GM19455 (cell line): ENCODE results near the gene N4BP2L2.

Experiments used
- ATAC-seq: cut with Tn5 transposase; IDR thresholded peaks from one replicate; pipeline ENCODE4 v1.9.1; 2021; ENCODE audit not compliant: unreplicated experiment

N4BP2L2 gene

DNA sequence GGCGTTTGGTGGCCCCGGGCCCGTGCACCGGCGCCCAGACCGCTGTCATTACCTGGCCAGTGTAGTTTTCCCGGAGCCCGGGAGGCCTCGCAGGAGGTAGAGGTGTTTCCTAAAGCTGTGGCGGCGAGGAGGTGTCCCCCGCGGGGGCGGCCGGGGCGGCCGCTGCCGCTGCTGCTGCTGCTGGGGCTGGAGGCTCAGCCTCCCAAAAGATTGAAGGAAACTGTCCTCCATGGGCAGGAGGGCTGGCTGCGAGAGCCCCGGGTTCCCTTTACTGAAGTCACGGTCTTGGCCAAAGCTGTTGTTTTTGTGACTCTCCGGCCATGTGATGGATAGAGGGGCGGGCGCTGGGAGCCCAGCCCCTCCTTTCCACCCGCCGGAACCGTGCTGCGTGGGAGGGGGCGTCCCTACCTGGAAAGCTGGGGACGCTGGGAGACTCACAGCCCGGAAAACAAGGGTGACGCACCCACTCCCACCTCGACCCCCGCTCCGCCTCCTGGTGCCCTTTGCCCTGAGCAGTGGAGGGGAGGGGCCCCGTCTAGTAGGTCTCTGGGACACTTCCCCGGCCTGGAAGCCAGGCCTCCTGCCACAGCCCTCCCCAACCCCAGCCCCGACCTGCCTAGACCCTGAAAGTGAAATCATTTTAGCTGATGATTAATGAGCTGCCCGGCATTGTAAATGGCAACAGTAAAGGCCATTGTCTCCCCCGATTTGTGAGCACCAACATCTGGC is 110.6 kb downstream of the N4BP2L2 start, which contains the start of gene N4BP2L1:
N4BP2L1 (minus strand) TSS at position 279 of the 729 bp plus-strand sequence; CDS start at position 231, 48 bp downstream.
- peak; percentile 66 for ATAC-seq

DNA sequence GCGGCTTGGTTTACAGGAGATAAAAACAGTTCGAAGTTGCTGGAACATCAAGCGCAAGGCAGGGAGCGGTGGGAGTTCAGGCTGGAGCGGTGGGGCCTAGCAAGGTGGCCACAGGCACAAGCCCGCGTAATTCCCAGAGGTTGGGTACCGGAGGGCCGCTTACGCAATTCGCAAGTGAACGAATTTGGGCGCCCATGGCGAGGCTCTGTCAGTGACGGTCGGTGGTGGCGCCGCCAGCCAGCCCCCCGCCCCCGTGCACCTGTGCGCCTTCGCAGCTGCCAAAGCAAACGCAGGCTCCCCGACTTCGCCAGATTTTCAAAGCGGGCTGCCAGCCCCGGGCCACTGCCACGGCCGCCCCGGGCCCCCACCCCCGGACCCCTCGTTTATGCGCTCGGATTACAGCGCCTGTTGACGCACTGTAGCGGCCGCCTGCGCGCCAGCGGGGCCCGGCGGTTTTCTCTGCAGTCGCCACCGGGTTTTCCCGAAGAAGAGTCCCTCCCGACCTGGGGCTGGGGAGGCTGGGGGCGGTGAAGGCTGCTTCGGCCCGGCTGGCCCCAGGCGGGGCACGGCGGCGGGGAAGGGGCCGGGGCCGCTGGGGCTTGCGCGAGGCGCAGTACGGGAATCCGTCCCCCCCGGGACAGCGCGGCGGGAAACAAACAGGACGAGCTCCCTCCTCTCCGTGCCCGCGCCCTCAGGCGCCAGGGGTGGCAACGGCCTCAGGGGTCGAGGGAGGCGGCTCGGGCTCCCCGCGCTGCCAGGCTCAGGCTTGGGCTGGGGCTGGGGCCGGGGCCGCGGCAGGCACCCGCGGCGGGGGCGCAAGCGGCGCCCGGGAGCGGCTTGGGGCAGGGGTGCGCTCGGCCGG is 111.4 kb downstream of the N4BP2L2 start:
- peak; percentile 27 for ATAC-seq

DNA sequence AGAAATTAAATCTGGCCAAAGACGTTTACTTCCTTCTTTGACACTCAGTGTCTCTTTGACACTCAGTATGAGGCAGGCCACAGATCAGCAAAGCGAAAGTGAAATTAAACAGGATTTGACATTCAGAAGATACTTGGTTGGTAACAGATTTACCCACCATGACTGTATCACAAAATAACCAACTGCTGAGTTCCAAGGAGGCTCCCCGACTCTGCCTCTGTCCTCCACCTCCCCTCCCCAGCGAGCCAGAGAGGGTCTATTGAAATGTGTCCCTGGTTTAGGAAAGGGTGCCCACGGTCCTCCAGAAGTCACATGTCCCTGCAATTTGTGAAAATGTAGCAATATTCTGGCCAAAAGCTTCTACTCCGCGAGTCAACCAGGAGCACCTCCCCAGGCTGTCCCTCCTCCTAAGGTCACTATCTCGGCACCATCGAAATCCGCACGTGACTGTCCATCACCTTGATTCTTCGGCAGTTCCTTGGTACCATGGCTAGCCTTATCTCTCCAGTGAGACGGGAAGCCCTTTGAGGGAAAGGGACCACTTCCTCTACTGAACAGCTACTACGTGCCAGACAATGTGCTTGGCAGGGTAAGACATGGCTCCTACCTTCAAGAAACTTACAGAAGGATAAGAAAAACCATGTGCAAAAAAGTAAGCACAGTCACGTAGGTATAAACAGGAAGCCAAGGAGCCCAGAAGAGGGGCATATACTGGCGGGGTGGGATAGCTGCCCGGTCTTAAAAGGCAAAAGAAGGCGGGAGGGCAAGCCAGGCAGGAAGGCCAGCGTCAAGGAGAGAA is 112.2 kb downstream of the N4BP2L2 start:
- peak; percentile 44 for ATAC-seq

DNA sequence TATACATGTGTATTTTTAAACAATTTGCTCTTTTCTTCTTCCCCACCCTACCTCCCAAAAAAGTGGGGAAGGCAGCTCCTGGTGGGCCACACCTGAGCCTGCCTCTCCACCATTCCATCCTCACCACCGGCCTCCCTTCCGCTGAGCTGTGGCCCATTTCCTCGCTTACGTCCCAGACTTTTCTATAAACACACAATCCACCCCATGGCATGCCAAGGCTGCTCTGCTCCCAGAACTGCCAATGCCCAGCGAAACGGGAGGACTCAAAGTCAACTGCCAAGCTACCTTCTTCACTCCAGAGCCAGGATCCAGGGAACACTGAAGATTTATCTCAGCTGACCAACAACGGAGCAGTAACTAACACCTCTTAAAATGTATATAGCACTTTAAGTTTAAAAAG is 113.4 kb downstream of the N4BP2L2 start:
- no peak for ATAC-seq

DNA sequence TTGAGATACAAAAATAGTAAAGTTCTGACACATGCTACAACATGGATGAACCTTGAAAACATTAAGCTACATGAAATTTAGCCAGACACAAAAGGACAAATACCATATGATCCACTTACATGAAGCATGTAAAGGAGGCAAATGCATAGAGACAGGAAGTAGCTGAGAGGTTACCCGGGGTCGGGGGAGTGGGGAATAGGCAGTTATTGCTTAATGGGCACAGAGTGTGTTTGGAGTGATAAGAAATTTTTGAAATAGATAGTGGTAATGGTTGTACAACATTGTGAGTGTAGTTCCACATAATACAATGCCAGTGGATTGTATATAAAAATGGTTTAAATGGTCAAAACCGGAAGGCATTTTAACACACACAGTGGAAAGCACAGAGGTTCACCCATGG is 115.0 kb downstream of the N4BP2L2 start:
- no peak for ATAC-seq

DNA sequence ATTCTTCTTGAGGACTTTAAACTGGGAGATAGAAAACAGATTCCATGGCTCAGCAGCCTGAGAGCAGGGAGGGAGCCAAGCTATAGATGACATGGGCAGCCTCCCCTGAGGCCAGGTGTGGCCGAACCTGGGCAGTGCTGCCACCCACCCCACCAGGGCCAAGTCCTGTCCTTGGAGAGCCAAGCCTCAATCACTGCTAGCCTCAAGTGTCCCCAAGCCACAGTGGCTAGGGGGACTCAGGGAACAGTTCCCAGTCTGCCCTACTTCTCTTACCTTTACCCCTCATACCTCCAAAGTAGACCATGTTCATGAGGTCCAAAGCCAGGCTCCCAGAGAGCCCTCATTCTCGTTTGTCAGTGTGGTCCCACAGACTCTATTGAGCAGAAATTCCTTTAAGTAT is 118.7 kb downstream of the N4BP2L2 start:
- ATAC-seq: no peak

DNA sequence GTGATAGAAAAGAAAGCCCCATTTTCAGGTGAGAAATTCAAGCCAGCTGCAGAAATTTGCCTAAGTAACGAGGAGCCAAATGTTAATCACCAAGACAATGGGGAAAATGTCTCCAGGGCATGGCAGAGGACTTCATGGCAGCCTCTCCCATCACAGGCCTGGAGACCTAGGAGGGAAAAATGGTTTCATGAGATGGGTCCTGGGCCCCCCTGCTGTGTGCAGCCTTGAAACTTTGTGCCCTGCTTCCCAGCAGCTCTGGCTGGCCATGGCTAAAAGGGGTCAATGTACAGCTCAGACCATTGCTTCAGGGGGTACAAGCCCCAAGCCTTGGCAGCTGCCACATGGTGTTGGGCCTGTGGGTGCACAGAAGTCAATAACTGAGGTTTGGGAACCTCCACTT is 120.6 kb downstream of the N4BP2L2 start:
- no peak for ATAC-seq

DNA sequence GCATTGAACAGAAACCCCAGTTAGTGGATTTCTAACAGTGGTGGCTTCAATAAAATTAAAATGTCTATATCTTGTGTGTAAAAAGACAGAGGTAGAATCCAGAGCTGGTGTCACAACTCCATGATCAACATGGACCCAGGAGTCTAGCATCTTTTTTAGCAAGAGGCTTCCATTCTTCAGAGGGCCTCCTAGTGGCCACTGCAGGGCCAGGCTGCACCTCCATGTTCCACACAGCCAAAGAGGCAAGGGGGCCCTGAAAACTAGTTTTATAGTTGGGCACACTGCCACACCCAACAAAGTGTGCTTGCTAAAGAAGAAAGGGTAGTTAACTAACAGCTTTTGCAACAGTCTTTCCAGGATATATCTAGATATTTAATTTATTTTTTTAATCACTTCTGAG is 123.6 kb downstream of the N4BP2L2 start:
- no peak for ATAC-seq

DNA sequence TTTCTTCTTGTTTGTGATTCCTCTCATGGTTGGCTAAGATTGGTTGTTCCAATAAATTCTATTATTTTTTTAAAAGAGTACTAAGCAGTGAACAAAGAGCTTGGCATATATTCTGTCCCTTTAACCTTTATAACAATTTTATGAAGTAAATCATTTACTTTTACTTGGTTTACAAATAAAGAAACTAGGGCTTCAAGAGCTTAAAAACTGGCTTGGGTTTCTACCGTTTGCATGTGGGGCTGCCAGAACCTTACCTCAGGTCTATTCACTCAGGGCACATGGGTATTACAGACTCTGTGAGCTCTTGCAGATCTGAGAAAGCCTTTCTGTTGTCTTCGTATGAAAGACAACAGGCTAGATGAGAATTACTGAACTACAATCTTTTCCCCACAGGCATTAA is 124.0 kb downstream of the N4BP2L2 start:
- no peak for ATAC-seq

DNA sequence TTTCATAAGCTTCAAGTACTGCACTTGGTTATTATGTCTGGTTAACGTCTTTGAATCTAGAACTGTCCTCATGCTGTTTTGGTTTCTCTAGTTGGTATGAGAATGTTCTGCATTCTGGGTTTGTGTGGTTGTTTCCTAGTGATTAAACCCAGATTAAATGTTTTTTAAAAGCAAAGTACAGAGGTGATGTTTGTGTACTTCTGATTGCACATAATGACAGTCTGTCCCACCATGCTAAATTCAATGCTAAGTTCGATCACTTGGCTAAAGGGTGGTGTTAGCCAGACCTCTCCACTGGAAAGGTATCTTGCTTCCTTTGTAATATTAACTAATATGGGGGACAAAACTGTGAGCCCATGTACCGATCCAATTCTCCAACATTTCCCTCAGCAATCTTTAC is 125.3 kb downstream of the N4BP2L2 start:
- ATAC-seq: no peak

DNA sequence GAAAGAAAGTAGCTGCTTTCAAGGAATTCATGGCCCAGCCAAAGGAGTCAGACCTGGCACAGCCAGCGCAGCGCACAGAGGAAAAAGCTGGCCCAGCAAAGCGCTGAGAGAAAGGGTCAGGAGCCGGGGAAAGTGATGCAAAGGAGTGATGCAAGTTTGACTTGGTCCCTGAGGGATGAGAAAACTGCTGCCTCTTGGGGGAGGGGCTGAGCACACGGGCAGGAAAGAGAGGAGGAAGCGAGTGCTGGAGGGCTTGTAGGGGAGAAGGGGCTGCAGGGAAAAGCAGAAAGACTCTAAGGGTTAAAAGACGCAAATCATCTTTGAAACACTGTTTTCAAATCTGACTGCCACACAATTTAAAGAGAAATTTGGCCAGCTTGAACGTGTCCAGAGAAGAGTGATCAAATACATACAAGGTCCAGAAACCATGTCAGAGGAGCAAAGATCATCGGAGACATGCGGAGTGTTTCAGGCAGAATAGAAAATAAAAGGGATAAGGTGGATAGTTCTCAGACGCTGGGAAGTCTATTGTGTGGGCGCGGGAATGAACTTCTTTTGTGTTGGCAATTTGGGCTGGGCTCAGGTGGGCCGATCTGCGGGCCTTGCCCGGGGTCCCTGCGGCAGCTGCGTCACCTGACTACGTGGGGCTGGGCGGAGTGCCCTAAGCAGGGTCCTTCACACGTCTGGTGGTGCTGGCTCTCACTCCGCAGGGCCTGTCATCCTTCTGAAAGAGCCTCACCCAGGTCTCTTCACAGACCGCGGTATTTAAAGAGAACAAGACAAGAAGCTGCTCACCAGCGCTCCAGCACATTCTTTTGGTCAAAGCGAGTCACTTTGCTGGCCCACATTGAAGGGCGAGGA is 128.8 kb downstream of the N4BP2L2 start:
- ATAC-seq: no peak

DNA sequence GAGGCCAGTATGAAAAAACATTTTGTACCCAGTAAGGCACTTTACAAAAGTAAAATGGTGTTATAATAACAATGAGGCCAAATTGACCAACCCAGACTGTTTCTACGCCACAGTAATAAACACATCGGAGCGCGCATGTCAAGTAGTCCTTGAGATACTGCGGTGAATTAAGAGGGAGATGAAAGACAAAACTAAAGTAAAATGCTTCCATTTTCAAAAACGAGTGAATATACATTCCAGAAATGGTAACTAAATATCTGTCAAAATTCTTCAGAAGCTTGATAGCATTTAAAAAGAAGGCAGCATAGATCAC is 129.6 kb downstream of the N4BP2L2 start:
- ATAC-seq: no peak

DNA sequence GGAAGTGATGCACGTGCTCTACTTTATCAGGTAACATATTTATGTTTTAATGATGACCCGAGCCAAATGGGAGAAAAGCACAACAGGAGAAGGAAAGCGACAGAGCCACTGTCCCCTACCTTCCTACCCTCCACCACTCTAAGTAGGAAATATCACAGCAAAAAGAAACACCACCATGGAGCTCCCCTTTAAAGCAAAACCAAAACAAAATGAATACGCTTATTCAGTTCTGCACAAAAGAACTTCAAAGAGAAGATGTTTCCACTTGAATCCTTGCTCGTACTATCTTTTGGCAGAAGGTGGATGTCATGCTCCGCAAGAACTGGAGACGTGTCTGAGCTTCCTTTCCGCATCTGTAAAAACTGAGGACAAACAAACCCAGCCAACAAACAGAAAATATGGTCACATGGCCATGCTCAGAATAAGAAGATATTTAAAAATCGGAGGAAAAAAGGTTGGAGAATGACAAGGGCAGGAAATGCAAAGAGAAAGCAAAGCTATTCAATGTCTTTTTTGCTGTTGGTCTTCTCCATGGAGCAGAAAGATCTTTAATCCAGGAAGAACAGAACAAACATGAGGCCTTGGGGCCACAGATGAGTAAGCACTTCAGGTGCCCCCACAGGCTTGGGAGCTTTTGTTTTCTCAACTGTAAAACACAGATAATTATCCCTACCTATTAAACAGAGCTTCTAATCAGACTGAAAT is 130.1 kb downstream of the N4BP2L2 start:
- peak; percentile 10 for ATAC-seq

DNA sequence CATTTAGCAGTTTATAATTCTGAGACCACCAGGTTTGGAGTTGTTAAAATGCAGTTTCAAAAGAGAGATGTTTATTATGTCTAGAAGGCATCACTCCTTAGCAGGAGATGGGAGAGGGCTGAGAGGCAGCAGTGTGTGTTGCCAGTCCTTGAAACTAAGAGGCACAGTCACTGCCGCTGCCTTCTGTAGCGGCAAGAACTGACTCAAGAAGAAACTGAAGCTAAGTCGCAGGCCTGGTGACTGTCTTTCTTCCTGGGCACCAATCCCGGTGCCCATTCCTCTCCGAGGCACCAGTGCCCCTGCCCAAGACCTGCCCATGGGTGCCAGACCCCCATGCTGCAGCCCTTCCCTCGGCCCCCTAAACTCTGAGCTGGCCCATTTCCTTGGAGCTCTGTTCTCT is 130.7 kb downstream of the N4BP2L2 start:
- peak; percentile 75 for ATAC-seq

DNA sequence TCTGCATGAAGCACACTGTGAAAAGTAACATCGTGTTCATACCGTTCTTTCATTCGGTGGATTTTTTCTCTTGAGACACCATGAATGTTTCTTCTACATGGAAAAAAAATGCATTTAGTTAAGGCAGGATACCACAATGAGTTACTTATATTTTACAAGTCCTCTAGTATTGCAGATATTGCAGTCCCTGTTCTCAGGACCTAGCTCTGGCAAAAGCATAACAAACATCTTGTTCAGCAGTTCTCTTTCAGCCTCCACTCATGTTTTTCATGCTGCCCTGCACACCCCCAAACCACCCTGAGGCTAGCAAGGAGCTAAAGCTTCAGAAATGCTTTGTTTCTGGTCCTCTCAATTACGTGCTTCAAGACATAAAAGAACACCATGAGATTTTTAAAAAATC is 135.5 kb downstream of the N4BP2L2 start:
- ATAC-seq: no peak

DNA sequence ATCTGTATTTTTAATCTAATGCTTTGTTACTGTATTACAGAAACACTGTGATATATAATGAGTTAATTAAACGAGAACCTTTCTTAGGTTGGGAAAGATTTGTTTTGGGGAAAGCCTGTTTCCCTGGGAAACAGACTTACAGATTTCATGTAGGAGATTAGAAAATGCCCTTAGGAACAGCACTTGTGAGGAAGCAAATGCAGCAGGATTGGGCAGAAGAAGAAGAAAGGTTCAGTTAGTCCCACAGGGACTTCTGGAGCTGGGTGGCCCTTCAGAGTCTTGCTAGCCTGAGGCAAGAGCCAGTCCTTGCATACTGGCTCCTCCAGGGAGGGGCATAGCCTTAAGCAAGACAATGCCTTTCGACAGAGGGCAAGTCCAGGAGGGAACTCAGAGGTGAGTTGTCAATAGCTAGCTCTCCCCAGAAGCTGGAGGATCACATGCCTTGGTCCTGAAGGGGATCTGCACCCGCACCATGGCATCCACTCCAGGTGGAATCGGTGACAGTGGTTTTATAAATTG is 147.4 kb downstream of the N4BP2L2 start:
- ATAC-seq: no peak

DNA sequence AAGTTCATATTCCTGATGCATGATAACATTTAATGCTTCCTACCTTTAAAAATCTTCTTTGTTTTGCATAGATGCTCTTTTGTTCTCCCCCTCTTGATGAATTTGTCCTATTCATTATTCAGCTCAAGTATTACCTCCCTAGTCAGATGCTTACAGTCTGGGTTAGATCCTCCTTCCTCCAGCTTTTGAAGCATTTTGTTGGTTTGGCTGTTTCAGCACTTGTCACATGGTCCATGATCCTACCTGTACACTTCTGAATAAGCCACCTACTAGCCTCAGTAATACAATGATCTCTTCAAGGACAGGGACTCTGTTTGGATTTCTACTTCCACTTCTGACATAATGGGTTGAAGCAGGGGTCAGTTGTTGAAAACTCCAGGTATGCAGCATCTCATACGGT is 148.1 kb downstream of the N4BP2L2 start:
- no peak for ATAC-seq

DNA sequence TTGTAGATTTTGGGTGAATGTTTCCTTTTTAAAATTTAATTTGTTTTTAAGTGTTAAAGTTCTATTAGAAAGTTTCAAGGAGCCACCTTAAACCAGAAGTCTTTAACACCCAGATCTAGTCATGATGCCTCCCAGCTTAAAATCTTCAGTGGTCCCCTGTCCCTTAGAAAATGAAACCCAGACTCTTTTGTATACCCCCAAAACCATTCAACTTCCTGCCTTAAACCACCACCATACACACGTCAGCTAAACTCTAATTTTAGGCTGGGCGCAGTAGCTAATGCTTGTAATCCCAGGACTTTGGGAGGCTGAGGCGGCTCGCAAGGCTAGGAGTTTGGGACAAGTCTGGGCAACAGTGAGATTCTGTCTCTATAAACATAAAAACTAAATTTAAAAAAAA is 148.5 kb downstream of the N4BP2L2 start:
- ATAC-seq: no peak

DNA sequence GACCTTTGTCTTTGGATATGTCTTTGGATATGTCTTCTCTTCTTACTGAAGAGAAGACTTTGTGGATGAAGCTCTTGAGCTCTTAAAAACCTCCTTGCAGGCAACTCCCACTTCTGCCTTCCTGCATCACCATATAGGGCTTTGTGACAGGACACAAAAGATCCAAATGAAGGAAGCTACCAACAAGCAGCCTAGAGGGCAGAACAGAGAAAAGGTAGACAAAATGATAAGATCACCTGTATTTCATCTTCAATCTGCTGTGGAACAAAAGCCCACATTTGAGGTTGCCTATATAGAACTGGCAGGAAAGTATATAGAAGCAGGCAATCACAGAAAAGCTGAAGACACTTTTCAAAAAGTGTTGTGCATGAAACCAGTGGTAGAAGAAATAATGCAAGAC is 153.2 kb downstream of the N4BP2L2 start:
- ATAC-seq: no peak

DNA sequence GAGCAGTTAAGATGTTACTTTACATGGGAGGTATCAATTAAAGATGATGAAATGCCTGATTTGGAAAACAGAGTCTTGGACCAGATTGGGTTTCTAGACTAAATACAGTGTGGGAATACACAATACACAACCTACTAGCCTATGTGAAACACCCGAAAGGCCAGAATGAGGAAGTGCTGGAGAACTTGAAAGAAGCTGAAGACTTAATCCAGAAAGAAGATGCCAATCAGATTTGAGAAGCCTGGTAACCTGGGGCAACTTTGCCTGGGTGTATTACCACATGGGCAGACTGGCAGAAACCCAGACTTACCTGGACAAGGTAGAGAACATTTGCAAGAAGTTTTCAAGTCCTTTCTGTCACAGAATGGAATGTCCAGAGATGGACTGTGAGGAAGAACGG is 153.9 kb downstream of the N4BP2L2 start:
- ATAC-seq: no peak
